GF-D8 (cell line): Measurements from ENCODE around the gene VWA3A.
A peak's percentile ranks its signal among the peaks of the same experiment; 100 is the strongest.
"Not testable (repeated sequence)": the region's sequence is repeated elsewhere in the genome, so short reads cannot be mapped to it uniquely, and the experiment has no call there.

Experiments used
- DNase-seq: peaks from one replicate; lab custom pipeline; 2025; lab: John Stamatoyannopoulos, UW

VWA3A gene

GRCh38 chr16:22092143-22092933 lies at the start of gene VWA3A:
Gene VWA3A, plus strand, starts transcription at chr16:22092541. Its CDS starts 97 bp downstream, at chr16:22092638.
- no peak for DNase-seq

DNA sequence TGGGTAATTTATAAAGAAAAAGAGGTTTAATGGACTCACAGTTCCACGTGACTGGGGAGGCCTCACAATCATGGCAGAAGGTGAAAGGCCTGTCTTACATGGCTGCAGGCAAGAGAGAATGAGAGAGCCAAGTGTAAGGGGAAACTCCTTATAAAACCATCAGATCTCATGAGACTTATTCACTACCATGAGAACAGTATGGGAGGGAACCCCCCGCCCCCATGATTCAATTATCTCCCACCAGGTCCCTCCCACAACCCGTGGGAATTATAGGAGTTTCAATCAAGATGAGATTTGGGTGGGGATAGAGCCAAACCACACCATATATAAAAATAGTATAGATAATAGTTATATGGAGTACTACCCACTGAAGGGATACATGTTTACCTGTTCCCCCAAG lies 48.5 kb upstream of the VWA3A start:
- not testable (repeated sequence) for DNase-seq

GRCh38 chr16:22045888-22046287 lies 46.5 kb upstream of the VWA3A start:
- not testable (repeated sequence) for DNase-seq

DNA sequence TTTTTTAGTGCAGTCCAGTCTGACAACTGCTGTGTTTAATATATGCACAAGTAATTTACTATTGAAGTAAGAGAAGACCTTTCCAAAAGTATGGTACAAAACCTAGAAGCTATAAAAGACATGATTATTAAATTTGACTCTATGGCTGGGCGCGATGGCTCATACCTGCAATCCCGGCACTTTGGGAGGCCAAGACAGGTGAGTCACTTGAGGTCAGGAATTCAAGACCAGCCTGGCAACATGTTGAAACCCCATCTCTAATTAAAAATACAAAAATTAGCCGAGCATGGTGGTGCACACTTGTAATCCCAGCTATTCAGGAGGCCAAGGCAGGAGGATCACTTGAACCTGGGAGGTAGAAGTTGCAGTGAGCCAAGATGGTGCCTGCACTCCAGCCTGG lies 41.4 kb upstream of the VWA3A start:
- no peak for DNase-seq

DNA sequence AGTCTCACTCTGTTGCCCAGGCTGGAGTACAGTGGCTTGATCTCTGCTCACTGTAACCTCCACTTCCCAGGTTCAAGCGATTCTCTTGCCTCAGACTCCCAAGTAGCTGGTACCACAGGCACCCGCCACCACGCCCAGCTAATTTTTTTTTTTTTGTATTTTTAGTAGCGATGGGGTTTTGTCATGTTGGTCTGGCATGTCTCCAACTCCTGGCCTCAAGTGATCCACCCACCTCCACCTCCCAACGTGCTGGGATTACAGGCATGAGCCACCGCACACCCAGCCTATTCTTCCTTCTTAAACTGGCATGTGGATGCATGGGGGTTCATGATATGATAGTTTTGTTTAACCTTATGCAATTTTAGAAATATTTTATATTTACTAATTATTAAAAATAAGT lies 39.4 kb upstream of the VWA3A start:
- no peak for DNase-seq

GRCh38 chr16:22053921-22054341 lies 38.4 kb upstream of the VWA3A start:
- no peak for DNase-seq

GRCh38 chr16:22054847-22055590 lies 37.3 kb upstream of the VWA3A start:
- no peak for DNase-seq

- no peak for DNase-seq
Observed at GRCh38 chr16:22055881-22056280, 36.5 kb upstream of the VWA3A start.

DNA sequence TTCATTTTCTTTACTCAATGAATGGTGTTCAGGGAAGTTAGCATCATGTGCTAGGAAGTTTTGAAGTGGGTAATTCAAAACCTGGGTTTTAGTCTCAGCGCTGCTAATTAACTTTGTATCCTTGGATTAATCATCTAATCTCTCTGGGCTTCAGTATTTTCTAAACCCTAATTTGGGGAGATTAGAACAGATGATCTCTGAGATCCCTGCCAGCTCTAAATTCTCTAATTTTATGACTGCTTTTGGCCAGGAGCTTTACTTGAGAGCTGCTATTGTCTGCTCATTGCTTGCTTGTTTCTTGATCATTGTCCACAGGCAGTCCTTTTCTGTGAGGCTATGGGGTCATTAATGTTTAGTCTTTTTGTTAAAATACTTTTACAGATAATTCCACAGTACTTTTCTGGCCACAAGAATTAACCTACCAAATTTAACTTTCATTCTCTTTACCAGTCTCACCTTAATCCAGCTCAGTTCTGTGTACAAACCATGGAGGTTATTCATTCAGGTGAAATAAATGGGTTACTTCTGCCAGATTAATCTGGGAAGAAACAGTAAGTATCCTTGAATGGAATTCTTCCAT lies 28.4 kb upstream of the VWA3A start:
- no peak for DNase-seq

DNA sequence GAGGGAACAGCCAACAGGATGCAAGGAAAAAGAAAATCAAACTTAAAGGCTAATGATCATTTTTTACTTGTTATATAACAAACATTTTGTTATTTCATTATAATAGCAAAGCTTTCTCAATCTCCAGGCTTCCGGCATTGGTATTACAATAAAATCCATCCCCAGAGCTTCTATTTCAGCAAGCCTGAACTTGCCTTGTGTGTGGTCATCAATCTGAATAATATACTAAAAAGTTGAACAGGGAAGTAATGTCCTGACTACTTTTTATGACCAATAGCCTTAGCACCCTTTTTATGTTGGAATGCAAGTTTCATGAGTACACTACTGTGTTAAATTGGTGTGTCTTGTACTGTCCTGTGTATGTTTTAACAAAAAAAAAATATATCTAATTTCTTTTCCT lies 27.1 kb upstream of the VWA3A start:
- DNase-seq, result no peak

DNA sequence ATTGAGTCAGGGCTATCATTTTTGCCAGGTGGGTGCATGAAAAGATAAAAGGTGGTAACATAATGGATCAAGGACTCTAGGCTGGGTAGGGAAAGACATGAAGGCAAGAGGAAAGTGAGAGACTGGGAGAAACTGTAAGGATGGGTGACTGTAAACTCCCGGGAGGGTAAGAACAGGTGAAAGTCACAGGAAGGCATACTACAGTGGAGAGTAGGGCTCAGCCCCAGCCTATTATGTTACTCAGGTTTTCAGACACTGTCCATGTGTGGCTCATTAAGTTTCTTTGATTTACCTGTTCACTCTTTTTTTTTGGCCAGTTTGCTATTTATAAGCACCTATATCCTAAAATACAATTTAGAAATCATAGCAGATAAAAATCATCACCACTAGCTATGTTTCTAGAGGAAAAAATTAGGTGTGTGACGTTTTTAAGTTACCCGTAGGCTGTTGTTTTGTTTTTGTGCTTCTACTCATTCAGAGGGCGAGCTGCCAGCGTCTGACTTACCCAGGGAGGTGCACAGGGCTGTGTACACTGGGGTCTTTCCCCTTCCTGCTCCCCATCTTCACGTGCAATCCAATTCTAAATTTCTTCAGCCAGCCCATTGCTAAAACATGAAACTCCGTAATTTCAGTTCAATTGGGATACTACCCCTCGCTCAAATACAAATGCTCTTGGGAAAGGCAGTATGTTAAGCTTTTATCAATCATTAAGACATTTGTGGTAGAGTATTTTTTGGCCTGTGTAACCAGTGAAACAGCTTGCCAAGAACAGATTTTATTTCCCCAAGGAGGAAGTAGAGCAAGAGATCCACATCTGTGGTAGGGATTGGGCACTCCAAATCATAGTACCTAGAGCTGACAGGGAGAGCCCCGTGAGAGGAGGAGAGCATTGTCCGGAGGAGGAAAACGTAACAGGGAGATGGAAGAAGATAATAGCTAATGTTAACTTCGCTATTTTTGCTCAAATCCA lies 21.7 kb upstream of the VWA3A start:
- DNase-seq, result no peak

DNA sequence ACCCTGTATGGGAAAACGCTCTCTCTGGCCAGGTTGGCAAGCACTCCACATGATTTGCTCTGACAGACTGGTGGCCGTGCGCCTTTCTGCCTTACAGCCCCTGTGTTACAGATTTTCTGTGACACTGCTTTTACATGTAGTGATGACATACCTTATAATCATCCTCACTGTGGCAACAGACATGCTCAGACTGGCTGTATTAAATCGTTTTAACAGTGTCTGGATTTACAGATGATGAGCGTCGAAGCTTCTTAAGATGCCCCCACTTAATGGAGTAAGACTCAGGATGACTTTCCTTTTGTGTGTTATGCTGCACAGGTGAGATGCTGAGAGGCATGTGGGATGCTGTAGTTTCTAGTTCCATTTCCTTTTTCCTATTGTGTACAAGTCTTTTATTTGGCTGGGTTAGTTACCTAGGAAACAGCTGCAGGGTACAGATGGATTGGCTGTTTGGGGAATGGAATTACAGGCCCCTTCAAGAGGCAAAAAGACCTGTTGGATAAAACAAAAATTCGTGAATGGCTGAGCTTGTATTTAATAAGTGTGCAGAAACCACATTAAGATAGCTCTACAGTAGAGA lies 20.9 kb upstream of the VWA3A start:
- DNase-seq, result no peak

GRCh38 chr16:22073350-22073749 lies 19.0 kb upstream of the VWA3A start:
- DNase-seq, result no peak

DNA sequence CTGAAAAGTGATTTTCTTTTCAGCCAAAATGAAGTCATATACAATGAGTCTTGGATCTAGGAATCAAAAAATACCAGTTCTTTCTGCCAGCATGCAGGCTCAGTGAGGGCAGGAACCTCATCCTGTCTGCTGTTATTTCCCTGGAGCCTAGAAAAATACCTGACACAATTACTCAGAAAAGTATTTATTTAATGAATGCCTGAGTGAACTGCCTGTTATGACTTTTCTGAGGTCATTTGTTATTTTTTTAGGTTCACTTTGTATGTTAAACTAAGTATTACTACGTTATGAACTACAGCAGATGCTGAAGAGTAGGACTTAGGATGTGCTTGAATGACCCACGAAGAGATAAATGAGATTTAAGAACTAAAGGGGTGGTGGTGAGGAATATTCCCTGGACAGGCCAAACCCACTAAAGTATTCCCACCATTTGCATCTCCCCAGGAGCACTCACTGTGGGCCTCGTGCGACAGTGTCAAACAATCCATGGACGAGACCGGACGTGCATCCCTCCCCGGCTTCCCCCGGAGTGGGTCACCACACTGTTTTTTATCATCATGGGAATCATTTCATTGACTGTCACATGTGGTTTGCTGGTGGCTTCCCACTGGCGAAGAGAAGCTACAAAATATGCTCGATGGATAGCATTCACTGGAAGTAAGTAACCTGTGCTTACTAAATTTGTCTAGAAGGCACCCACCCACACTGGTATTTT lies 17.1 kb upstream of the VWA3A start:
- DNase-seq, result no peak

GRCh38 chr16:22075776-22076175 lies 16.6 kb upstream of the VWA3A start:
- DNase-seq, result no peak

DNA sequence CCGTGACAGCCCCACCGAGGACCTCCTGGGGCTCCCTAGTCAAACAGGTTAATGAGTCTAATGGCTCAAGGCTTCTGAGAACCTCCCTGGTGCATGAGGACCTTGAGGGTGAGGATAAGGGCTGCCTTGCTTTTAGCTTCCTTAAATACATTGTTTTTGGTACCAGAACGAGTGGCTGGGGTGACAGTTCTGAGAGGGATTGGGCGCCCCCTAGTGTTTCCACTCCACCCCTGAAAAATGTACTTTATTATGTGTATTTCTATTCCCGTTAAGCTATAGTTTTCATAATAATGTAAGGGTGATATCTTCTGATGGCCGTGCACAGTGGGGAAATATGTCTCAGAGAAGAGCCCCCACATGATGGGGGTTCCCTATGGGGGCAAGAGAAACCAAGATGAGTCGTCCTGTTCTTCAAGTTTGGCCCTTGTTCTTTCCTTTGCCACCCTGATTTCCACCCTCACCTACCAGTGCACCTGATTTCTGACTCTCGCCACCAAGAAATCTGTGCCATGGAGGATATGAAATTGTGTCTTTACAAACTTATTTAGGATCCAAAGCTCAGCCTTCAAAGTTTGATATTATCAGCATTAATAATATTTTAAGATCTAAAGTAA lies 14.5 kb upstream of the VWA3A start:
- peak; percentile 29 for DNase-seq

GRCh38 chr16:22078656-22079055 lies 13.7 kb upstream of the VWA3A start:
- DNase-seq, result no peak

DNA sequence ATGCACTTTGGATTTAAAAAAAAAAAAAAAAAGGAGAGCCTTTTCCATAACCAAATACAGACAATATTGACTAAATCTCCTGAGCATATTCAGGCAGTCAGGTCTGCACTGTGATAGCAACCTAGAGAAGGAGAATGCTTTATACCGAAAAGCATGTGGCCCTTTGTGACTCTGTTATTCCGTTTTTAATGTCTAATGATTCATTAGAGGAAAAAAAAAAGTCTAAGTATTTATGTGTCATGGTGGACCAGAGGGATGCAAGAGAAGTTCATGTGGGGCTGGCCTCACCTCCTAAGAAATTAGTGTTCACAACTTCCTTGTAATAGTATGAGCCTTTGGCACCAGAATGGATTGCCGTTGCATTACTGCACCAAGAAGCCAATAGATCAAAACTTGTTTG lies 11.3 kb upstream of the VWA3A start:
- no peak for DNase-seq

DNA sequence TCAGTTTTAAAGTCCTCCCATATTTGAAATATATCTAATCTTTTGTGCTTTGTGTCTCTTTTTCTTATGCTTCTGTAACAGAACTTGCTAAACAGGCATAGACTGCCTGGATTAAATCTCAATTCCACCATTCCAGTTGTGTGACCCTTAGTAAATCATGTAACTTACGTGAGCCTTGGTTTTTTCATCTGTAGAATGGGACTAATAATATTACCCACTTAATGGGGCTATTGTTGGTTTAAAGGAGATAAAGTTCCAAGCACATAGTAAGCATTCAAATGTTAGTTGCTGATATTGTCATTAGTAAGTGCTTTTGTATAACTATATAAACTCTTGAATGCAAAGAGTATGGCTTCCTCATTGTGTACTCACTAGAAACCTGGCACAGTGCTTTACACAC lies 5.9 kb upstream of the VWA3A start:
- no peak for DNase-seq

DNA sequence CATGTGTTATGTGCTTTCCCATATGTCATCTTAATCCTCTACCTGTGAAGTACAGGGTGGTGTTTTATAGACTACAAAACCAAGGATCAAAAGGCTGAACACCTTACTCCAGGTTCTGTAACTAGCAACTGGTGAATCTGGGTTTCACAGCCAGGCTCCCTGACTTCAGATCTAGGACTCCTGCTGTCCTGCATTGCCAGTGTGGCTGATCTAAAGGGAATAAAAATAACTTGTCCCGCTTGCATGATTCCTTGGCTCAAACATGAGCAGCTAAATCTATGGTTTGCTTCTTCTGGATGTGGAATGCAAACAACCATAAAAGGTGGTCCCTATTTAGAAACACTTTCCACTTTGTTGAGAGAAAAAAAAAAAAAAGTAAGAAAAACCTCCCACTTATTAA lies 3.7 kb upstream of the VWA3A start:
- DNase-seq, result no peak
